HUES6 (cell line): ENCODE results near the gene IL31.
"Not testable (repeated sequence)": the region's sequence is repeated elsewhere in the genome, so short reads cannot be mapped to it uniquely, and the experiment has no call there.

Experiments used
- H3K27ac ChIP-seq: 2 replicates; pipeline ENCODE4 v1.7.0; 2013; ENCODE audit warnings: low read depth, mild to moderate bottlenecking, low read length, inconsistent platforms
- H3K27me3 ChIP-seq: 2 replicates; pipeline ENCODE4 v1.6.1; 2013; ENCODE audit warnings: low read length; ENCODE audit not compliant: control insufficient read depth, insufficient read depth
- H3K36me3 ChIP-seq: 2 replicates; pipeline ENCODE4 v1.6.1; 2013; ENCODE audit warnings: low read length; ENCODE audit not compliant: control insufficient read depth, insufficient read depth
- H3K4me1 ChIP-seq: 2 replicates; pipeline ENCODE4 v1.6.1; 2013; ENCODE audit warnings: low read length; ENCODE audit not compliant: control insufficient read depth, insufficient read depth
- H3K4me3 ChIP-seq: 2 replicates; pipeline ENCODE4 v1.5.1; 2013; ENCODE audit warnings: low read depth, low read length
- H3K9ac ChIP-seq: one replicate; pipeline ENCODE4 v1.6.1; 2013; ENCODE audit warnings: mild to moderate bottlenecking, low read length
- H3K9me3 ChIP-seq: 2 replicates; pipeline ENCODE4 v1.6.1; 2013; ENCODE audit warnings: low read depth, low read length; ENCODE audit not compliant: control insufficient read depth, insufficient read depth

The IL31 gene

GRCh38 chr12:122190842-122191668 lies 17.0 kb upstream of the IL31 start:
- H3K27ac ChIP-seq = no peak overlapping the region
- H3K4me1 ChIP-seq = no peaks in the 10 kb centered on the region
- no peaks in the 10 kb centered on the region for H3K27me3 ChIP-seq
- H3K36me3 ChIP-seq = no peaks in the 10 kb centered on the region
- no peak overlapping the region for H3K9ac ChIP-seq
- H3K4me3 ChIP-seq = no peak overlapping the region
- peaks cover 10% of the 10 kb centered on the region; the same call in 1 of the 2 replicates for H3K9me3 ChIP-seq

DNA sequence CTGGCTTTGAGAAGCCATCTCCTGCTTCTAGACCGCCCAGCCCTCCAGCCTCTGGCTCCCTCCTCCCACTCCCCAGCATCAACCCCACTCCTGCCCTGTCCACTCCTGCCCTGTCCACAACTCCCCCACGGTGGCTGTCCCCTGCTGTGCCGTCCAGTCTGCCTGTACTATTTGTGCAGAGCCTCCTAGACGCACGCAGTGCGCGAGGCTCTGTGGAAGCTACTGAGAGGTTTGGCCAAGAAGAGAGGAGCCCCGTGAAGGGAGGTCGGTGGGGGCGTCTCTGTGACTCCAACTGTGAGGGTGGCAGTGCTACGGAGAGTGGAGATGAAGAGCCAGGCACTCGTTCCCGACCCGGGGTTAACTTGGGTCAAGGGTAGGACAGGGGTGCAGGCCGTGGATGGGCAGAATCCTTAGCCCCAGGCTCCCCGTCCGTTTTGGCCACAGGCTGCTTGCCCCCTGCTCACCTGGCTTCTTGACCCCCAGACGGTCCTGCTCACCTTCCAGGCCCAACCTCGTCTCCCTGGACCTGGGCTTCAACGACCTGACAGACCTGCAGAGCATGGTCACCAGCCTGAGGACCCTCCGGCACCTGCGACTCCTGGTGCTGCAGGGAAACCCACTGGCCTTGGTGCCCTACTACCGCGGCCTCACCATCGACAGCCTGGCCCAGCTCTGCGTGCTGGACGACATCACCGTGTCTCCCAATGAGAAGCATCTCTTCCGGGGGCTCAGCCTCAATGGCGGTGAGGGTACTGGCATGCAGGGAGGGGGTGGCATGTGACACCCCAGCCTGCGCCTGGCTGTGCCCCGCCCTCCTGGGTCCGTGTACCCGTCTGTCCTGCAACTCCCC lies 15.8 kb upstream of the IL31 start:
- H3K9me3 ChIP-seq = peaks cover under 1% of the 10 kb centered on the region; the same call in 1 of the 2 replicates
- no peak overlapping the region for H3K27ac ChIP-seq
- no peak overlapping the region for H3K4me3 ChIP-seq
- no peak overlapping the region for H3K9ac ChIP-seq
- H3K36me3 ChIP-seq = no peaks in the 10 kb centered on the region
- H3K27me3 ChIP-seq = peaks cover 3% of the 10 kb centered on the region; the same call in 1 of the 2 replicates
- no peaks in the 10 kb centered on the region for H3K4me1 ChIP-seq

DNA sequence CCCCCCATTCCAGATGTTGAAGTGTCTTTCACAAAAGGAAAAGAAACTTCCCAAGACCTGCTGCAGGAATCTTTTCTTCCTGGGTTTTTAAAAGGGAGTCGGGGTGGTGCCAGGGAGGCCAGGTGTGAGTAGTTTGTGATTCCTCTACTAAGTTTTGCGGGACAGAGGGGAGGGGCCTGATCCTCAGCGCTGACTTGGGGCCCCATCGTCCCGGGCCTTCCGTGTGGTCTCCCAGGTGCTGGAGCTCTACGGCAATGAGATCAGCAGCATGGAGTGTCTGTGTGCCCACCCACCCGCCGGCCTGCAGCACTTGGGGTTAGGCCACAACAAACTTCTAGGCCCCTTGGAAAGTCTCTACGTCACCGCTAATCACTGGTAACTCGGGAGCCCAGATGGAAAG lies 13.4 kb upstream of the IL31 start:
- no peak overlapping the region for H3K27ac ChIP-seq
- H3K4me1 ChIP-seq = no peaks in the 10 kb centered on the region
- no peak overlapping the region for H3K4me3 ChIP-seq

DNA sequence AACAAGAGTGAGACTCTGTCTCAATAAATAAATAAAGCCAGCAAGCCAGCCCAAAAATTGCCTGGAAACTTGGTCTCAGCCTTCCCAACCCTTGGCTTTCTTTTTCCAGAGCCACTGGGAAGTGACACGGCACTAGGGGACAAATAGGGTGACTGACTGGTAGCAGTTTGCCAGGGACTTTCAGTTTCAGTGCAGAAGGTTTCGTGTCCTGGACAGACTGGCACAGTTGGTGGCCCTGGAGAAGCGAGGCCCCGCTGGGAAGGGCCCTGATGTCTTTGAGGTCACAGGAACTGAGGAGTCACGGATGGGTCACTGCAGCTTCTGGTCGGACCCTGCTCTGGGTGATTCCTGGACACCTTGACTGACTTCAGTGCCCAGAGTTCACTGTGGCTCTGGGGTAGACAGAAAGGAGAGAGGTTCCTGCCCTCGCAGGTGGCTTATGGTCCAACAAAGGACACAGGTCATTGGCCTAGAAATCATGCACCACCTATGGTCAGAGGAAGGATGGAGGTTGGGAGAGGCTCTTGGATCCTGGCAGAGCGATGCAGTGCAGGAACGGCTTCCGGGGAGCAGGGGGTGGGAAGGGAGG lies 11.6 kb upstream of the IL31 start:
- Histone ChIP-seq H3K4me3 (no peak overlapping the region), H3K27ac (no peak overlapping the region), H3K9me3 (no peaks in the 10 kb centered on the region), H3K4me1 (no peaks in the 10 kb centered on the region), H3K9ac (no peak overlapping the region), H3K27me3 (peaks cover 19% of the 10 kb centered on the region), H3K36me3 (no peaks in the 10 kb centered on the region)

More for the DNA sequence above, 13.4 kb upstream of the IL31 start:
- Histone ChIP-seq H3K27me3 (peaks cover 19% of the 10 kb centered on the region), H3K36me3 (no peaks in the 10 kb centered on the region), H3K9ac (no peak overlapping the region), H3K9me3 (no peaks in the 10 kb centered on the region)

DNA sequence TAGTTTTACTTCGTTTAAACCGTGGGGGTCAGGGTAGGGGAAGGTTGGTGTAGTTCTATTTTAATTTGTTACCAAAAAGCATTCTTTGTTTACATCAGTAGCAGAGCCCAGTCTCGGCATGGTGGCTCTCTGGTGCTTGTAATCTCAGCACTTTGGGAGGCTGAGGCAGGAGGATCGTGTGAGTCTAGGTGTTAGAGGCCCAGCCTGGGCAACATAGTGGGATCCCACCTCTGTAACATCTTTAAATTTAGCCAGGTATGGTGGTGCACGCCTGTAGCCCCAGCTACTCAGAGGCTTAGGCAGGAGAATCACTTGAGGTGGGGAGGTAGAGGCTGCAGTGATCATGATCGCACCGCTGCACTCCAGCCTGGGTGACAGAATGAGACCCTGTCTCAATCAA lies 11.1 kb upstream of the IL31 start:
- no peak overlapping the region for H3K4me3 ChIP-seq
- H3K27ac ChIP-seq = no peak overlapping the region
- no peaks in the 10 kb centered on the region for H3K4me1 ChIP-seq
- no peaks in the 10 kb centered on the region for H3K36me3 ChIP-seq
- no peak overlapping the region for H3K9ac ChIP-seq
- no peaks in the 10 kb centered on the region for H3K9me3 ChIP-seq
- H3K27me3 ChIP-seq = peaks cover 19% of the 10 kb centered on the region

DNA sequence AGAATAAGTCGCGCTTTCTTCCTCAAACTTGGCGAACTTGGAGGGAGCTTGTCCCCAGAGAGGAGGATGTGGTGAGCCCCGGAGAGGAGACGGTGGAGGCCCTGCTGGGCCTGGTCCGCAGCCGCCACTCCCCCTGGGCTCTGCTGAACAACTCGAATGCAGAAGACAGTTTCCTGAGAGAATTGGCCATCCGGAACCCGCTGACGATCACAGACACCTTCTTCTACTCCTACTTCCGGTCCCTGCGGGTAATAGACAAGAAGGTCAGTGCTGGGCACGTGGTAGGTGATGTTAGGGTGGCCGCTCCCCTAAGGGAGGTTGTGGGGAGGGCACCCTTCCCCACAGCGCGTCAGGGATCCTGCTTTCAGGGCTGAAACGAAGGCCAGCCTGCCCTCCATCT lies 10.5 kb upstream of the IL31 start:
- no peaks in the 10 kb centered on the region for H3K9me3 ChIP-seq
- peaks cover 19% of the 10 kb centered on the region for H3K27me3 ChIP-seq
- no peaks in the 10 kb centered on the region for H3K4me1 ChIP-seq
- no peak overlapping the region for H3K27ac ChIP-seq
- H3K9ac ChIP-seq = no peak overlapping the region
- no peaks in the 10 kb centered on the region for H3K36me3 ChIP-seq
- no peak overlapping the region for H3K4me3 ChIP-seq

GRCh38 chr12:122183588-122183940 lies 9.5 kb upstream of the IL31 start:
- H3K27me3 ChIP-seq = peaks cover 19% of the 10 kb centered on the region
- peak overlapping the region; percentile 68 for H3K4me3 ChIP-seq
- no peaks in the 10 kb centered on the region for H3K36me3 ChIP-seq
- H3K9me3 ChIP-seq = no peaks in the 10 kb centered on the region
- H3K9ac ChIP-seq = no peak overlapping the region
- H3K27ac ChIP-seq = no peak overlapping the region
- no peaks in the 10 kb centered on the region for H3K4me1 ChIP-seq

GRCh38 chr12:122182887-122183587 lies 9.0 kb upstream of the IL31 start, which contains the start of gene LRRC43:
TSS of gene LRRC43 (plus strand) at chr12:122183123. CDS start at chr12:122183145, 22 bp downstream.
- Histone ChIP-seq H3K9me3 (no peaks in the 10 kb centered on the region), H3K4me1 (no peaks in the 10 kb centered on the region), H3K27me3 (peaks cover 19% of the 10 kb centered on the region), H3K36me3 (no peaks in the 10 kb centered on the region), H3K27ac (no peak within 1 kb of the TSS), H3K9ac (no peak within 1 kb of the TSS), H3K4me3 (peak within 1 kb of the TSS; percentile 68)

DNA sequence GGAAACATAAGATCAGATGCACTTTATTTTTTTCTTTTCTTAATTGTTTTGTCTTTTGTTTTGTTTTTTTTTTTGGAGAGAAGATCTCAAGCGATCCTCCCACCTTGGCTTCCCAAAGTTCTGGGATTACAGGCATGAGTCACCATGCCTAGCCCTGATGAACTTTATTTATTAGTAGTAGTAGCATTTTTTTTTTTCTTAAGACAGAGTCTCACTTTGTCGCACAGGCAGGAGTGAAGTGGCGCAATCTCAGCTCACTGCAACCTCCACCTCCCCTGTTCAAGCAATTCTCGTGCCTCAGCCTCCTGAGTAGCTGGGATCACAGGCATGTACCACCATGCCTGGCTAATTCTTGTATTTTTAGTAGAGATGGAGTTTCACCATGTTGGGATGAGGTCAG lies 2.5 kb upstream of the IL31 start:
- H3K9me3 ChIP-seq, H3K9ac ChIP-seq, H3K27ac ChIP-seq, H3K36me3 ChIP-seq, H3K4me1 ChIP-seq, H3K27me3 ChIP-seq, H3K4me3 ChIP-seq: not testable (repeated sequence)

GRCh38 chr12:122172262-122172939 lies 1.6 kb downstream of the IL31 start:
- Histone ChIP-seq H3K27ac (no peak overlapping the region), H3K9ac (no peak overlapping the region), H3K36me3 (no peaks in the 10 kb centered on the region), H3K9me3 (no peaks in the 10 kb centered on the region), H3K4me3 (no peak overlapping the region), H3K27me3 (no peaks in the 10 kb centered on the region), H3K4me1 (no peaks in the 10 kb centered on the region)
